Lower leg skin (tissue), 3 donors: Measurements from ENCODE around the gene PIGN.

Source experiments
- CTCF ChIP-seq, 3 donors: fragments of 450-650 bp; IDR thresholded peaks; one replicate each; pipeline ENCODE4 v1.5.1; 2016; ENCODE audit warnings: antibody characterized with exemption in 3 of 3, mild to moderate bottlenecking in 3 of 3, moderate library complexity in 2 of 3
- POLR2A ChIP-seq, 2 donors: fragments of 450-650 bp; IDR thresholded peaks; one replicate each; pipeline ENCODE4 v1.6.1; 2016 to 2017; ENCODE audit warnings: antibody characterized with exemption in 2 of 2, mild to moderate bottlenecking in 1 of 2, moderate library complexity in 1 of 2

- TF ChIP-seq CTCF (IDR thresholded peaks at IDR 0.05), result no peak
- no peak for TF ChIP-seq POLR2A (IDR thresholded peaks at IDR 0.05)
These were observed 37.4 kb upstream of the PIGN start for GRCh38 chr18:62224229-62224628.
